Measurements from ENCODE around the gene TFB2M. TPM values are rescaled to one million over a fixed set of nuclear protein-coding genes. Genes with fewer than 3 reads are reported as not detected.

Gene TFB2M
- total and polyA plus RNA-seq, 10 of the 15 experiments (the other 5 are each of a cell fraction or from before 2014, with no cell fraction given) = 25.2 to 66.0 (median 36.1) TPM

GRCh38 chr1:246587032-246587431, 21.0 kb upstream of the TFB2M start:
- Histone ChIP-seq H3K4me3 (no peak overlapping the region), H3K36me3 (ENCODE audit: control insufficient read depth in 2 of 2, insufficient read depth in 2 of 2, low read length in 1 of 2) (peaks cover 2 to 7% of the 10 kb centered on the region in 2 experiments; a peak in 3 of 4 replicates), H3K9ac (ENCODE audit: control insufficient read depth, insufficient read depth, low read length) (no peak overlapping the region), H2AFZ (ENCODE audit: control insufficient read depth, low read depth, low read length) (no peak overlapping the region), H3K9me3 (replicated peaks; ENCODE audit: control insufficient read depth, insufficient read depth, low read length) (peaks cover 4% of the 10 kb centered on the region; the same call in 2 of the 3 replicates), H3K27ac (ENCODE audit: control insufficient read depth, insufficient read depth) (no peak overlapping the region), H3K4me1 (ENCODE audit: control insufficient read depth, insufficient read depth, low read length) (peaks cover 12% of the 10 kb centered on the region; the same call in 1 of the 2 replicates), H3K27me3 (replicated peaks in 1 of 2; ENCODE audit: control insufficient read depth in 2 of 2, insufficient read depth in 2 of 2, low read length in 1 of 2) (no peaks in the 10 kb centered on the region), H3K4me2 (ENCODE audit: control insufficient read depth, insufficient read depth) (no peak overlapping the region), H3K79me2 (ENCODE audit: control insufficient read depth, insufficient read depth, low read length) (peaks cover 10% of the 10 kb centered on the region), H4K20me1 (ENCODE audit: control insufficient read depth, insufficient read depth) (no peaks in the 10 kb centered on the region)
- SMC1A ChIA-PET (ENCODE audit: uncharacterized antibody, unreplicated experiment) = interaction anchor here (1.4 to 2.3 kb wide), 3 partner anchors 9 to 16 kb away, joined by 3 to 8 read pairs (median 4); no protein-coding TSS in a partner anchor
- FAIRE-seq = no peak
- no TSS peak for BruUV-seq (replicated peaks)
- POLR2A ChIA-PET = no interaction called here
- WGBS (ENCODE audit: insufficient coverage, insufficient replicate concordance, low lambda C conversion rate, missing lambda C conversion rate) = 99% methylated on average over 3 of the region's 3 CpGs
- RAD21 ChIA-PET (ENCODE audit: unreplicated experiment) = no interaction called here
- in situ Hi-C loops (cut with MboI) = no loop called here
- no peak for ATAC-seq
- intact Hi-C loops (cut with micrococcal nuclease; ENCODE audit: unreplicated experiment) = no loop called here
- DNase-seq (ENCODE audit: low read depth, low spot score) = no peak
- CTCF ChIA-PET = no interaction called here
- no peak for TF ChIP-seq ZNF622 (IDR thresholded peaks at IDR 0.05)
- TF ChIP-seq CHD4 (IDR thresholded peaks at IDR 0.05) = no peak
- TF ChIP-seq REST (IDR thresholded peaks at IDR 0.05; ENCODE audit: low read depth, low read length) = no peak
- TF ChIP-seq USF1 (IDR thresholded peaks at IDR 0.05; ENCODE audit: borderline replicate concordance, extremely low read length, insufficient read depth, low read depth, low read length) = no peak
- TF ChIP-seq SKIL (IDR thresholded peaks at IDR 0.05; ENCODE audit: low read depth, poor library complexity, severe bottlenecking) = no peak
- TF ChIP-seq NFYA (IDR thresholded peaks at IDR 0.05; ENCODE audit: borderline replicate concordance, low read depth, low read length) = no peak
- no peak for TF ChIP-seq SUPT20H (IDR thresholded peaks at IDR 0.05; ENCODE audit: borderline replicate concordance, control insufficient read depth, low read depth, low read length)
- TF ChIP-seq ZNF24 (IDR thresholded peaks at IDR 0.05) = no peak
- TF ChIP-seq IRF5 (IDR thresholded peaks at IDR 0.05; ENCODE audit: borderline replicate concordance) = no peak
- TF ChIP-seq CEBPB (IDR thresholded peaks at IDR 0.05; ENCODE audit: borderline replicate concordance in 1 of 2, low read depth in 2 of 2, low read length in 2 of 2) = no peak
- no peak for TF ChIP-seq ZBTB33 (IDR thresholded peaks at IDR 0.05)
- no peak for TF ChIP-seq RCOR1 (conservative IDR thresholded peaks at IDR 0.05; ENCODE audit: low read depth, low read length)
- no peak for TF ChIP-seq GABPA (IDR thresholded peaks at IDR 0.05; ENCODE audit: low read depth)
- TF ChIP-seq POLR2AphosphoS2 (IDR thresholded peaks at IDR 0.05; ENCODE audit: low read depth, low read length) = no peak
- TF ChIP-seq CBFB (IDR thresholded peaks at IDR 0.05; ENCODE audit: low read depth) = no peak
